Gastroesophageal sphincter (tissue), 3 donors: ENCODE data around the gene TSGA10.
A peak's percentile ranks its signal among the peaks of the same experiment; 100 is the strongest.

ENCODE experiments used
- POLR2AphosphoS5 ChIP-seq: sonication (generic); formaldehyde crosslinking; IDR thresholded peaks from one replicate; pipeline ENCODE4 v1.6.1; 2017; ENCODE audit warnings: antibody characterized with exemption
- TF ChIP-seq, protein P1 (sequence below), 4 experiments: fragments of 200-600 bp in 2 of 4; fragments of 450-650 bp in 2 of 4; sonication (generic) in 1 of 4; IDR thresholded peaks; one replicate each; pipeline ENCODE4 v1.5.1; 2017 to 2019; ENCODE audit warnings: antibody characterized with exemption in 4 of 4, mild to moderate bottlenecking in 2 of 4, moderate library complexity in 2 of 4

DNA sequence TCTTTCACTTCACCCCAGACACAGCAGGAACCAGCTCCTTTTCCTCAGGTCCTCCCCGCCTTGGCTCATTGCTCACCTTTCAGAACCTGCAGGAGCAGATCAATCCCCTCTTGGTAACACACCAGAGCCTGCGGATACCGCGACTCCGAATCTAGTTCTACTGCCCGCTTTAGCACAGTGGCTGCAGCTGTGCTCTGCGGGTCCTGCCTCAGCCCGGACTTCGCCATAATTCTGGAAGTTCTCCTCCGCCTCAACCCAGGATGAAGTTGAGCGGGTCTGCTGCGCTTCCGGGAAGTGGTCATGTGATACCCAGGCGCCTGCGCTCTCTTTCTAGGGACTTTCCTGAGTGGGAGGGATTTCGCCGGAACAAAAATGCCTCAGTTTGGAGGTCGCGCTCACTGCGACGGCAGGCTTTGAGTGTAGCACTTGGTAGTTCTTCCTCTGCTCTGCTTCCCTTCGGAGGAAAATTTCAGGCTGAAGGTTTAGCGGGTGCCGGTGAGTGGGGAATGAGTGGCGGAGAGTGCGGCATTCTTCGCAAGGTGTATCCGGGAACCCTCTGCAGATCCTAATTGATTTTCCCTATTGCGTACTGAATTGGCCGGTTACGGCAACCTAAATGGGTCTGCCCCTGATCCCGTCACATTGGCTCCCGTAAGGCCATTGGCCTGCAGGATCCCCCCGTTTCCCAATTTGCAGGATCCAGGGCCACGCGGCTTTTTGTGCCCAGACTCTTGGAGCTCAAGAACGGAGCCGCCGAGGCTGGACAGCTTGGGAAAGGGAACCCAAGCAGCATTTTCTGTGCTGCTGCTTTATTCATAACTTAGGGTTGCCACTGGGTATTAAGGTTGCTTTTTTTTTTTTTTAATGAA lies 26.2 kb upstream of the TSGA10 start, which contains the start of the genes MITD1 and MRPL30:
- peak; percentile 76 for TF ChIP-seq POLR2AphosphoS5
- TF ChIP-seq, protein P1, sequence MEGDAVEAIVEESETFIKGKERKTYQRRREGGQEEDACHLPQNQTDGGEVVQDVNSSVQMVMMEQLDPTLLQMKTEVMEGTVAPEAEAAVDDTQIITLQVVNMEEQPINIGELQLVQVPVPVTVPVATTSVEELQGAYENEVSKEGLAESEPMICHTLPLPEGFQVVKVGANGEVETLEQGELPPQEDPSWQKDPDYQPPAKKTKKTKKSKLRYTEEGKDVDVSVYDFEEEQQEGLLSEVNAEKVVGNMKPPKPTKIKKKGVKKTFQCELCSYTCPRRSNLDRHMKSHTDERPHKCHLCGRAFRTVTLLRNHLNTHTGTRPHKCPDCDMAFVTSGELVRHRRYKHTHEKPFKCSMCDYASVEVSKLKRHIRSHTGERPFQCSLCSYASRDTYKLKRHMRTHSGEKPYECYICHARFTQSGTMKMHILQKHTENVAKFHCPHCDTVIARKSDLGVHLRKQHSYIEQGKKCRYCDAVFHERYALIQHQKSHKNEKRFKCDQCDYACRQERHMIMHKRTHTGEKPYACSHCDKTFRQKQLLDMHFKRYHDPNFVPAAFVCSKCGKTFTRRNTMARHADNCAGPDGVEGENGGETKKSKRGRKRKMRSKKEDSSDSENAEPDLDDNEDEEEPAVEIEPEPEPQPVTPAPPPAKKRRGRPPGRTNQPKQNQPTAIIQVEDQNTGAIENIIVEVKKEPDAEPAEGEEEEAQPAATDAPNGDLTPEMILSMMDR (IDR thresholded peaks at IDR 0.05): no peak
